Measurements from ENCODE around the gene MLLT10. TPM values are rescaled to one million over a fixed set of nuclear protein-coding genes. Genes with fewer than 3 reads are reported as not detected.

Gene MLLT10
- total RNA-seq, 1 donor from 2014 or later = 43.9 TPM

- Mint-ChIP-seq H3K27ac (ENCODE audit: unreplicated experiment) (no peak overlapping the region), H3K9me3 (ENCODE audit: unreplicated experiment) (no peaks in the 10 kb centered on the region), H3K4me1 (ENCODE audit: unreplicated experiment) (peaks cover 18% of the 10 kb centered on the region), H3K36me3 (ENCODE audit: unreplicated experiment) (peaks cover 26% of the 10 kb centered on the region), H3K4me3 (ENCODE audit: unreplicated experiment) (no peak overlapping the region), H3K27me3 (ENCODE audit: unreplicated experiment) (no peaks in the 10 kb centered on the region)
- no peak for TF ChIP-seq CTCF (IDR thresholded peaks at IDR 0.05)
- no peak for DNase-seq (ENCODE audit: extremely low spot score, unreplicated experiment)
Measured at GRCh38 chr10:21759232-21759631, 225.2 kb downstream of the MLLT10 start.

DNA sequence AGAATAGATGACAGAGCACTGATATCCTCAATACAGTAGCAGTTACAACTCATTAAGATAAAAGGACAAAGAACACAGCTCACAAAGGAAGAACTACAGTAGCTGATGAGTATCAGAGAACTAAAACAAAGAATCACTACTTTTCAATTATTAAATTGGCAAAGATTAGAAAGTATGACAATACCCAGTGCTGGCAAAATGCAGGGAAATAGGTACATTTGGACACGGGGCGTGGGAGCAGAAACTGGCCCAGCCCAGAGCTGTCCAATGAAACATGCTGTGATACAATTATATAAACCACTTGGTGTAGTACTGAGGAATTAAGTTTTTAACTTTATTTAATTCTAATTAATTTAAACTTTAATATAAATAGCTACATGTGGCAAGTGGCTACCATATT is 226.3 kb downstream of the MLLT10 start:
- no peak overlapping the region for H3K4me3 Mint-ChIP-seq (ENCODE audit: unreplicated experiment)
- H3K4me1 Mint-ChIP-seq (ENCODE audit: unreplicated experiment) = peaks cover 18% of the 10 kb centered on the region
- H3K27ac Mint-ChIP-seq (ENCODE audit: unreplicated experiment) = no peak overlapping the region
- no peaks in the 10 kb centered on the region for H3K9me3 Mint-ChIP-seq (ENCODE audit: unreplicated experiment)
- TF ChIP-seq CTCF (IDR thresholded peaks at IDR 0.05) = no peak
- peaks cover 26% of the 10 kb centered on the region for H3K36me3 Mint-ChIP-seq (ENCODE audit: unreplicated experiment)
- DNase-seq (ENCODE audit: extremely low spot score, unreplicated experiment) = no peak
- H3K27me3 Mint-ChIP-seq (ENCODE audit: unreplicated experiment) = no peaks in the 10 kb centered on the region

DNA sequence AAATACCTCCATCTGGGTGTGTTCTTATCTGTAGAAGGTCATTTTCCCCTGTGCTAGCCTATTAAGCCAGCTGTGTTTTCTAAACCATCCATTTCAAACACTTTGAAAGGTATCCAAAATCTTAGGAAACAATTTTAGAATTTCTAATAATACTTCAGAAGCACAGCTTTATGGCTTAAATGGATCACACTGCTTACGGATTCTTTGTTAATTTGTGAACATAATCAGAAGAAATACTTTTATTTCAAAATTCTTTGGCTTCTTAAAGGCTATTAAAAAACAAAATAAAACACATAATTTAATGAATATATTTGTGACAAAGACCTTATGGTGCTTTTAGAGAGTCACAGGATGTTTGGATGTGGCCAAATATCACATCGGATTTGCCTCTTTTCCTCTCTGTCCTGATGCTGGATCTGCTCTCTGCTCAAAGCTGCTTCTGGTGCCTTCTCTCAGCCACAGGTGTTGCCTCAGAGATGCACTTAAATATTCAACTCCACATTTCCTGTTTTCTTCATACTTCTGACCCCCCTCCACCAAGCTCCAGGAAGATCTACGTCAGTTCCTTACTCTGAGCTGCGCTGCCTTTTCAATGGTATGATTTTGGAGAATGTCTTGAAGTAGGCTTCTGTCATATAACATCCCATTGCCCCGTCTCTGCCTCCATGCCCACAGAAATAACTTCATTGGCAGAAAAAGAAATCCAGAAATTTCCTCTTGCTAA is 230.6 kb downstream of the MLLT10 start:
- Mint-ChIP-seq H3K36me3 (ENCODE audit: unreplicated experiment) (peaks cover 9% of the 10 kb centered on the region), H3K9me3 (ENCODE audit: unreplicated experiment) (no peaks in the 10 kb centered on the region), H3K4me3 (ENCODE audit: unreplicated experiment) (no peak overlapping the region), H3K27ac (ENCODE audit: unreplicated experiment) (no peak overlapping the region), H3K4me1 (ENCODE audit: unreplicated experiment) (no peaks in the 10 kb centered on the region), H3K27me3 (ENCODE audit: unreplicated experiment) (no peaks in the 10 kb centered on the region)
- no peak for TF ChIP-seq CTCF (IDR thresholded peaks at IDR 0.05)
- no peak for DNase-seq (ENCODE audit: extremely low spot score, unreplicated experiment)

DNA sequence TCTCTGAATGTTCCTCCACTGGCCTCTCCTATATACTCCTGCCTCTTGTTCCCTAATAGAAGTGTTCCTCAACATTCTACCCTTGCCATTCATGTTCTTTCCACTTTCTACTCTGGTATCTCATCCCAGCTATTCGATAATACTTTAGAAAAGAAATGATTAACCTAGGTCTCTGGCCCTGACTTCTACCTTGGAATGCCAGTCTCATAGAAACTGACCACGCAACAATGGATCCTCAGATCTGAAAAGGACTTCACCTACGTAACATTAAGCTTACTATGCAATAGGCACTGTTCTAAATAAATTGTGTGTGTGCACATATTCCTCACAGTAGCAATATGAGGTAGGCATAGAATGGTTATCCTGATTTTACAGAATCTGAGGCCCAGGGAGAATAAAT is 235.0 kb downstream of the MLLT10 start:
- Mint-ChIP-seq H3K36me3 (ENCODE audit: unreplicated experiment) (no peaks in the 10 kb centered on the region), H3K9me3 (ENCODE audit: unreplicated experiment) (peaks cover 9% of the 10 kb centered on the region), H3K4me3 (ENCODE audit: unreplicated experiment) (no peak overlapping the region), H3K27me3 (ENCODE audit: unreplicated experiment) (no peaks in the 10 kb centered on the region), H3K4me1 (ENCODE audit: unreplicated experiment) (no peaks in the 10 kb centered on the region), H3K27ac (ENCODE audit: unreplicated experiment) (no peak overlapping the region)
- TF ChIP-seq CTCF (IDR thresholded peaks at IDR 0.05) = no peak
- DNase-seq (ENCODE audit: extremely low spot score, unreplicated experiment) = no peak

DNA sequence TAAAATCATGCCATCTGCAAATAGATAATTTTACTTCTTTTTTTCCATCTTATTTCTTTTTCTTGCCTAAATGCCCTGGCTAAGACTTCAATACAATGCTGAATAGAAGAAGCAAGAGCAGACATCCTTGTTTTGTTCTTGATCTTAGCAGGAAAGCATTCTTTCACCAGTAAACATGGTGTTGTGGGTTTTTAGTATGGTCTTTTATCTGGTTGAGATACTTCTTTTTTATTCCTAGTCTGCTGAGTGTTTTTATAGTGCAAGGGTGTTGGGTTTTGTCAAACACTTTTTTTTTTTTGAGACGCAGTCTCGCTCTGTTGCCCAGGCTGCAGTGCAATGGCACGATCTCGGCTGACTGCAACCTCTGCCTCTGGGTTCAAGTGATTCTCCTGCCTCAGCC is 237.2 kb downstream of the MLLT10 start:
- H3K9me3 Mint-ChIP-seq (ENCODE audit: unreplicated experiment) = peaks cover 9% of the 10 kb centered on the region
- no peak overlapping the region for H3K27ac Mint-ChIP-seq (ENCODE audit: unreplicated experiment)
- H3K36me3 Mint-ChIP-seq (ENCODE audit: unreplicated experiment) = peaks cover 2% of the 10 kb centered on the region
- no peak overlapping the region for H3K4me3 Mint-ChIP-seq (ENCODE audit: unreplicated experiment)
- TF ChIP-seq CTCF (IDR thresholded peaks at IDR 0.05) = no peak
- DNase-seq (ENCODE audit: extremely low spot score, unreplicated experiment) = no peak
- no peaks in the 10 kb centered on the region for H3K27me3 Mint-ChIP-seq (ENCODE audit: unreplicated experiment)
- no peaks in the 10 kb centered on the region for H3K4me1 Mint-ChIP-seq (ENCODE audit: unreplicated experiment)

All from osteocyte (in vitro differentiated cells).